ENCODE data around the gene HTR1D. TPM values are rescaled to one million over a fixed set of nuclear protein-coding genes. Genes with fewer than 3 reads are reported as not detected.

HTR1D gene
- polyA plus RNA-seq, 2 of the 4 experiments (the other 2 are of a cell fraction): 8.5 to 11.4 TPM

DNA sequence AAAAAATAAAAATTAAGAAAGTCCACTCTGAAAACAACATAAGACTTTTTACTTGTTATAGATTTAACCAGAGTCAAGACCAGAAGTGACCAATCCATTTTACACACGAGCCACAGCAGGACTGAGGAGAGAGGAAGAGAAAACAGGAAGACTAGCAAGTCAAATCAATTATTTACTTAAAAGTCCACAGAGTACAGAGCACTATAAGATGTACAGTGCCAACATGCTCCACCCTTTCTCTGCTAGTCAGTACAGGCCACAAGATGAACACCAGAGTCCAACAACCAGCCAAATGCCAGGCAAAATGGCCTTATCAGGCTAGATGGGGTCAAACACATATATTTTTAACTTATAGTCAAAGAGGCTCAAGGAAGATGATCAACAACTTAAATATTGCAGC lies 68.2 kb downstream of the HTR1D start:
- peak overlapping the region; percentile 69 for H3K4me2 ChIP-seq
- POLR2A ChIA-PET: no interaction called here
- peak; percentile 11 to 64 for DNase-seq (ENCODE audit: low read depth in 1 of 2, low spot score in 1 of 2)

DNA sequence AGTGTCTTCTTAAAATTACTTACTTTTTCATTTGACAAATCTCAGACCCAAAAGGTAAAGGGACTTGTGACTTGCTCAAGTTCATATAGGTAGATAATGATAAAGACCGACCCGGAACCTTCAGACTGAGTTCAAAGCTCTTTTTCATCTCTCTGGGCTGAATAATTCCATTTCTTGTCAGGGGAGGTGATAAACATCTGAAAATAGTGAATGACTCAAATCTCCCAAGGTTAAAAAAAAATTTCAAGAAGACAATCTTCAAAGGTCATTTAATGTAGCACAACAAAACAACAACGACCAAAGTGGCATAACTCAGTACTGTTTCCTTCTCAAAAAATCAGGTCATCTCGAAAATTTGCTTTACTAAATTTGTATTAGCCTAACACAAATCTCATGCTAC lies 69.2 kb downstream of the HTR1D start:
- FAIRE-seq (no peak), DNase-seq (ENCODE audit: low read depth in 1 of 2, low spot score in 1 of 2) (no peak), ATAC-seq (no peak)
- CTCF ChIA-PET: interaction anchor here (1.3 kb wide), 1 partner anchor 11 kb away, joined by 3 read pairs; no protein-coding TSS in a partner anchor
- peak overlapping the region; percentile 27 to 56; a peak in 3 of 6 replicates for H3K27ac ChIP-seq
- H3K4me3 ChIP-seq: no peak overlapping the region
- peak overlapping the region; percentile 69; the same call in 2 of the 3 replicates for H3K4me2 ChIP-seq
- peaks cover 36% of the 10 kb centered on the region for H3K4me1 ChIP-seq
- TF ChIP-seq EHF (CRISPR knock-in tag; IDR thresholded peaks at IDR 0.05) (no peak), RNF2 (IDR thresholded peaks at IDR 0.05; ENCODE audit: borderline replicate concordance, low read depth) (no peak), NFE2L2 (conservative IDR thresholded peaks at IDR 0.05; ENCODE audit: low read length) (no peak), ZSCAN20 (CRISPR knock-in tag; IDR thresholded peaks at IDR 0.05) (no peak), POLR2A (IDR thresholded peaks at IDR 0.05; ENCODE audit: low read length) (no peak), HOXB13 (CRISPR knock-in tag; IDR thresholded peaks at IDR 0.05; ENCODE audit: low read depth) (no peak), JUN (IDR thresholded peaks at IDR 0.05) (no peak), KDM1A (IDR thresholded peaks at IDR 0.05; ENCODE audit: low read depth) (no peak), KDM5A (IDR thresholded peaks at IDR 0.05) (no peak), PHF8 (IDR thresholded peaks at IDR 0.05; ENCODE audit: borderline replicate concordance, low read depth) (no peak), CBX2 (IDR thresholded peaks at IDR 0.05; ENCODE audit: borderline replicate concordance, low read depth) (no peak), TP53 (CRISPR knock-in tag; IDR thresholded peaks at IDR 0.05) (no peak), HOXB5 (CRISPR knock-in tag; IDR thresholded peaks at IDR 0.05) (no peak), CBX8 (IDR thresholded peaks at IDR 0.05) (no peak)
- TF ChIP-seq, protein P1, sequence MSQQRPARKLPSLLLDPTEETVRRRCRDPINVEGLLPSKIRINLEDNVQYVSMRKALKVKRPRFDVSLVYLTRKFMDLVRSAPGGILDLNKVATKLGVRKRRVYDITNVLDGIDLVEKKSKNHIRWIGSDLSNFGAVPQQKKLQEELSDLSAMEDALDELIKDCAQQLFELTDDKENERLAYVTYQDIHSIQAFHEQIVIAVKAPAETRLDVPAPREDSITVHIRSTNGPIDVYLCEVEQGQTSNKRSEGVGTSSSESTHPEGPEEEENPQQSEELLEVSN (IDR thresholded peaks at IDR 0.05; ENCODE audit: borderline replicate concordance, low read depth): no peak
- TF ChIP-seq, protein P2, sequence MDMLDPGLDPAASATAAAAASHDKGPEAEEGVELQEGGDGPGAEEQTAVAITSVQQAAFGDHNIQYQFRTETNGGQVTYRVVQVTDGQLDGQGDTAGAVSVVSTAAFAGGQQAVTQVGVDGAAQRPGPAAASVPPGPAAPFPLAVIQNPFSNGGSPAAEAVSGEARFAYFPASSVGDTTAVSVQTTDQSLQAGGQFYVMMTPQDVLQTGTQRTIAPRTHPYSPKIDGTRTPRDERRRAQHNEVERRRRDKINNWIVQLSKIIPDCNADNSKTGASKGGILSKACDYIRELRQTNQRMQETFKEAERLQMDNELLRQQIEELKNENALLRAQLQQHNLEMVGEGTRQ (IDR thresholded peaks at IDR 0.05): no peak
- TF ChIP-seq, protein P3, sequence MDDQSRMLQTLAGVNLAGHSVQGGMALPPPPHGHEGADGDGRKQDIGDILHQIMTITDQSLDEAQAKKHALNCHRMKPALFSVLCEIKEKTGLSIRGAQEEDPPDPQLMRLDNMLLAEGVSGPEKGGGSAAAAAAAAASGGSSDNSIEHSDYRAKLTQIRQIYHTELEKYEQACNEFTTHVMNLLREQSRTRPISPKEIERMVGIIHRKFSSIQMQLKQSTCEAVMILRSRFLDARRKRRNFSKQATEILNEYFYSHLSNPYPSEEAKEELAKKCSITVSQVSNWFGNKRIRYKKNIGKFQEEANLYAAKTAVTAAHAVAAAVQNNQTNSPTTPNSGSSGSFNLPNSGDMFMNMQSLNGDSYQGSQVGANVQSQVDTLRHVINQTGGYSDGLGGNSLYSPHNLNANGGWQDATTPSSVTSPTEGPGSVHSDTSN (IDR thresholded peaks at IDR 0.05): no peak
- TF ChIP-seq, protein P4, sequence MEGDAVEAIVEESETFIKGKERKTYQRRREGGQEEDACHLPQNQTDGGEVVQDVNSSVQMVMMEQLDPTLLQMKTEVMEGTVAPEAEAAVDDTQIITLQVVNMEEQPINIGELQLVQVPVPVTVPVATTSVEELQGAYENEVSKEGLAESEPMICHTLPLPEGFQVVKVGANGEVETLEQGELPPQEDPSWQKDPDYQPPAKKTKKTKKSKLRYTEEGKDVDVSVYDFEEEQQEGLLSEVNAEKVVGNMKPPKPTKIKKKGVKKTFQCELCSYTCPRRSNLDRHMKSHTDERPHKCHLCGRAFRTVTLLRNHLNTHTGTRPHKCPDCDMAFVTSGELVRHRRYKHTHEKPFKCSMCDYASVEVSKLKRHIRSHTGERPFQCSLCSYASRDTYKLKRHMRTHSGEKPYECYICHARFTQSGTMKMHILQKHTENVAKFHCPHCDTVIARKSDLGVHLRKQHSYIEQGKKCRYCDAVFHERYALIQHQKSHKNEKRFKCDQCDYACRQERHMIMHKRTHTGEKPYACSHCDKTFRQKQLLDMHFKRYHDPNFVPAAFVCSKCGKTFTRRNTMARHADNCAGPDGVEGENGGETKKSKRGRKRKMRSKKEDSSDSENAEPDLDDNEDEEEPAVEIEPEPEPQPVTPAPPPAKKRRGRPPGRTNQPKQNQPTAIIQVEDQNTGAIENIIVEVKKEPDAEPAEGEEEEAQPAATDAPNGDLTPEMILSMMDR (IDR thresholded peaks at IDR 0.05): no peak
- TF ChIP-seq, protein P5, sequence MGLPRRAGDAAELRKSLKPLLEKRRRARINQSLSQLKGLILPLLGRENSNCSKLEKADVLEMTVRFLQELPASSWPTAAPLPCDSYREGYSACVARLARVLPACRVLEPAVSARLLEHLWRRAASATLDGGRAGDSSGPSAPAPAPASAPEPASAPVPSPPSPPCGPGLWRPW (IDR thresholded peaks at IDR 0.05): no peak
- TF ChIP-seq, protein P6, sequence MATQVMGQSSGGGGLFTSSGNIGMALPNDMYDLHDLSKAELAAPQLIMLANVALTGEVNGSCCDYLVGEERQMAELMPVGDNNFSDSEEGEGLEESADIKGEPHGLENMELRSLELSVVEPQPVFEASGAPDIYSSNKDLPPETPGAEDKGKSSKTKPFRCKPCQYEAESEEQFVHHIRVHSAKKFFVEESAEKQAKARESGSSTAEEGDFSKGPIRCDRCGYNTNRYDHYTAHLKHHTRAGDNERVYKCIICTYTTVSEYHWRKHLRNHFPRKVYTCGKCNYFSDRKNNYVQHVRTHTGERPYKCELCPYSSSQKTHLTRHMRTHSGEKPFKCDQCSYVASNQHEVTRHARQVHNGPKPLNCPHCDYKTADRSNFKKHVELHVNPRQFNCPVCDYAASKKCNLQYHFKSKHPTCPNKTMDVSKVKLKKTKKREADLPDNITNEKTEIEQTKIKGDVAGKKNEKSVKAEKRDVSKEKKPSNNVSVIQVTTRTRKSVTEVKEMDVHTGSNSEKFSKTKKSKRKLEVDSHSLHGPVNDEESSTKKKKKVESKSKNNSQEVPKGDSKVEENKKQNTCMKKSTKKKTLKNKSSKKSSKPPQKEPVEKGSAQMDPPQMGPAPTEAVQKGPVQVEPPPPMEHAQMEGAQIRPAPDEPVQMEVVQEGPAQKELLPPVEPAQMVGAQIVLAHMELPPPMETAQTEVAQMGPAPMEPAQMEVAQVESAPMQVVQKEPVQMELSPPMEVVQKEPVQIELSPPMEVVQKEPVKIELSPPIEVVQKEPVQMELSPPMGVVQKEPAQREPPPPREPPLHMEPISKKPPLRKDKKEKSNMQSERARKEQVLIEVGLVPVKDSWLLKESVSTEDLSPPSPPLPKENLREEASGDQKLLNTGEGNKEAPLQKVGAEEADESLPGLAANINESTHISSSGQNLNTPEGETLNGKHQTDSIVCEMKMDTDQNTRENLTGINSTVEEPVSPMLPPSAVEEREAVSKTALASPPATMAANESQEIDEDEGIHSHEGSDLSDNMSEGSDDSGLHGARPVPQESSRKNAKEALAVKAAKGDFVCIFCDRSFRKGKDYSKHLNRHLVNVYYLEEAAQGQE (IDR thresholded peaks at IDR 0.05): no peak
- no peaks in the 10 kb centered on the region for H3K9me3 ChIP-seq
- 58% methylated on average over 4 of the region's 4 CpGs for WGBS (ENCODE audit: missing lambda C conversion rate)
- POLR2A ChIA-PET: no interaction called here

More for the DNA sequence above, 68.2 kb downstream of the HTR1D start:
- H3K27ac ChIP-seq: peak overlapping the region; percentile 27 to 56; a peak in 5 of 6 replicates
- peak; percentile 77 to 87; a peak in 4 of 6 replicates for ATAC-seq
- TF ChIP-seq KDM1A (IDR thresholded peaks at IDR 0.05; ENCODE audit: low read depth) (no peak), MYC (IDR thresholded peaks at IDR 0.05; ENCODE audit: borderline replicate concordance, low read length) (no peak), JUNB (IDR thresholded peaks at IDR 0.05) (no peak), CHD2 (IDR thresholded peaks at IDR 0.05; ENCODE audit: low read length, partially characterized antibody) (no peak), HEYL (CRISPR knock-in tag; IDR thresholded peaks at IDR 0.05) (no peak), POLR2A (IDR thresholded peaks at IDR 0.05; ENCODE audit: low read length) (no peak), FOSB (CRISPR knock-in tag; IDR thresholded peaks at IDR 0.05) (no peak), NPAS2 (CRISPR knock-in tag; IDR thresholded peaks at IDR 0.05; ENCODE audit: borderline replicate concordance) (no peak), MAZ (IDR thresholded peaks at IDR 0.05; ENCODE audit: borderline replicate concordance, low read depth, low read length) (no peak), ZFP36 (IDR thresholded peaks at IDR 0.05; ENCODE audit: borderline replicate concordance, partially characterized antibody) (no peak), SREBF2 (IDR thresholded peaks at IDR 0.05) (no peak), RNF2 (IDR thresholded peaks at IDR 0.05; ENCODE audit: borderline replicate concordance, low read depth) (no peak), FOXS1 (CRISPR knock-in tag; IDR thresholded peaks at IDR 0.05) (no peak), NFE2L2 (conservative IDR thresholded peaks at IDR 0.05; ENCODE audit: low read length) (no peak)
- TF ChIP-seq, protein P3 (IDR thresholded peaks at IDR 0.05): no peak
- H3K9me3 ChIP-seq: no peaks in the 10 kb centered on the region
- no peak for FAIRE-seq
- no peak overlapping the region for H3K4me3 ChIP-seq
- 7% methylated on average over 1 of the region's 1 CpG for WGBS (ENCODE audit: missing lambda C conversion rate)
- CTCF ChIA-PET: no interaction called here
- H3K4me1 ChIP-seq: peaks cover 36% of the 10 kb centered on the region
